ENCODE results near the gene CINP.

- TF ChIP-seq CTCF (conservative IDR thresholded peaks at IDR 0.05) = no peak
- TF ChIP-seq EZH2 (IDR thresholded peaks at IDR 0.05; ENCODE audit: low read depth) = no peak
Observed at GRCh38 chr14:102321456-102322422, 41.0 kb downstream of the CINP start.

Data from PC-9 (cell line).